Activated naive CD8-positive, alpha-beta T cell treated with anti-CD3 and anti-CD28 coated beads, Interleukin-2, amount 50 U/mL, for 24 hours (primary cell): Measurements from ENCODE around the gene CEP120.
"Not testable (repeated sequence)": the region's sequence is repeated elsewhere in the genome, so short reads cannot be mapped to it uniquely, and the experiment has no call there.

ENCODE experiments used
- ATAC-seq: fragments of 150-1000 bp; cut with Tn5 transposase; one replicate; pipeline ENCODE4 v1.10.0; 2021
- DNase-seq: peaks from one replicate; pipeline ENCODE4 v3.0.0; 2021
- H3K27ac Mint-ChIP-seq: one replicate; pipeline ENCODE4 v1.8.0; 2021; ENCODE audit warnings: mild to moderate bottlenecking, mixed read lengths
- H3K27me3 Mint-ChIP-seq: one replicate; pipeline ENCODE4 v1.8.0; 2021; ENCODE audit warnings: mixed read lengths
- H3K36me3 Mint-ChIP-seq: one replicate; pipeline ENCODE4 v1.8.0; 2021; ENCODE audit warnings: low read depth, mixed read lengths
- H3K4me1 Mint-ChIP-seq: one replicate; pipeline ENCODE4 v1.8.0; 2021; ENCODE audit warnings: mixed read lengths
- H3K4me3 Mint-ChIP-seq: one replicate; pipeline ENCODE4 v1.8.0; 2021; ENCODE audit warnings: mild to moderate bottlenecking, moderate library complexity, mixed read lengths
- H3K9me3 Mint-ChIP-seq: one replicate; pipeline ENCODE4 v1.8.0; 2021; ENCODE audit warnings: mixed read lengths

CEP120 gene

GRCh38 chr5:123423278-123424149 lies at the start of gene CEP120:
TSS of gene CEP120 (minus strand) at chr5:123423403. CDS start at chr5:123422998, 405 bp downstream.
- Mint-ChIP-seq H3K4me1 (peaks cover 34% of the 10 kb centered on the region), H3K9me3 (no peaks in the 10 kb centered on the region), H3K27me3 (no peaks in the 10 kb centered on the region), H3K27ac (no peak within 1 kb of the TSS), H3K36me3 (peaks cover 7% of the 10 kb centered on the region), H3K4me3 (no peak within 1 kb of the TSS)
- peak; percentile 95 for DNase-seq
- ATAC-seq, result peak; percentile 99

GRCh38 chr5:123472150-123472924 lies 49.1 kb upstream of the CEP120 start:
- peaks cover 16% of the 10 kb centered on the region for H3K9me3 Mint-ChIP-seq
- H3K27me3 Mint-ChIP-seq, result peaks cover 20% of the 10 kb centered on the region
- peaks cover 2% of the 10 kb centered on the region for H3K36me3 Mint-ChIP-seq
- no peak for DNase-seq
- H3K4me3 Mint-ChIP-seq, result no peak overlapping the region
- H3K4me1 Mint-ChIP-seq, result no peaks in the 10 kb centered on the region
- no peak for ATAC-seq
- no peak overlapping the region for H3K27ac Mint-ChIP-seq

- no peak overlapping the region for H3K4me3 Mint-ChIP-seq
- DNase-seq (no peak), ATAC-seq (no peak)
- H3K36me3 Mint-ChIP-seq, result peaks cover 2% of the 10 kb centered on the region
- H3K4me1 Mint-ChIP-seq, result no peaks in the 10 kb centered on the region
- no peak overlapping the region for H3K27ac Mint-ChIP-seq
- peaks cover 24% of the 10 kb centered on the region for H3K27me3 Mint-ChIP-seq
- H3K9me3 Mint-ChIP-seq, result peaks cover 21% of the 10 kb centered on the region
Observed at GRCh38 chr5:123471385-123471784, 48.2 kb upstream of the CEP120 start.

GRCh38 chr5:123466839-123467238 lies 43.6 kb upstream of the CEP120 start:
- not testable (repeated sequence) for H3K27ac Mint-ChIP-seq, H3K4me3 Mint-ChIP-seq, H3K36me3 Mint-ChIP-seq, H3K4me1 Mint-ChIP-seq, ATAC-seq, DNase-seq
- Mint-ChIP-seq H3K27me3 (peaks cover 21% of the 10 kb centered on the region), H3K9me3 (peaks cover 21% of the 10 kb centered on the region)

- Mint-ChIP-seq H3K4me1 (peaks cover 22% of the 10 kb centered on the region), H3K27ac (peak overlapping the region; percentile 87)
- DNase-seq, result peak; percentile 36
Observed at GRCh38 chr5:123460296-123460729, 37.1 kb upstream of the CEP120 start.

GRCh38 chr5:123458994-123459393 lies 35.8 kb upstream of the CEP120 start:
- H3K36me3 Mint-ChIP-seq, H3K27me3 Mint-ChIP-seq, DNase-seq, H3K9me3 Mint-ChIP-seq, ATAC-seq, H3K4me3 Mint-ChIP-seq, H3K27ac Mint-ChIP-seq: not testable (repeated sequence)
- peaks cover 25% of the 10 kb centered on the region for H3K4me1 Mint-ChIP-seq

More at GRCh38 chr5:123460296-123460729, 37.1 kb upstream of the CEP120 start:
- Mint-ChIP-seq H3K36me3 (no peaks in the 10 kb centered on the region), H3K27me3 (no peaks in the 10 kb centered on the region), H3K9me3 (no peaks in the 10 kb centered on the region), H3K4me3 (peak overlapping the region; percentile 18)
- peak; percentile 96 for ATAC-seq

- Mint-ChIP-seq H3K4me3 (no peak overlapping the region), H3K36me3 (no peaks in the 10 kb centered on the region), H3K27me3 (peaks cover 2% of the 10 kb centered on the region), H3K9me3 (no peaks in the 10 kb centered on the region), H3K4me1 (peaks cover 18% of the 10 kb centered on the region), H3K27ac (no peak overlapping the region)
- DNase-seq (no peak), ATAC-seq (no peak)
Observed at GRCh38 chr5:123456242-123456641, 33.0 kb upstream of the CEP120 start.

GRCh38 chr5:123455640-123456039 lies 32.4 kb upstream of the CEP120 start:
- Mint-ChIP-seq H3K9me3 (no peaks in the 10 kb centered on the region), H3K36me3 (no peaks in the 10 kb centered on the region), H3K27me3 (peaks cover 2% of the 10 kb centered on the region), H3K4me1 (peaks cover 12% of the 10 kb centered on the region), H3K4me3 (no peak overlapping the region), H3K27ac (no peak overlapping the region)
- DNase-seq (no peak), ATAC-seq (no peak)

GRCh38 chr5:123455095-123455494 lies 31.9 kb upstream of the CEP120 start:
- Mint-ChIP-seq H3K36me3 (no peaks in the 10 kb centered on the region), H3K9me3 (no peaks in the 10 kb centered on the region), H3K27ac (no peak overlapping the region), H3K4me3 (no peak overlapping the region), H3K4me1 (peaks cover 8% of the 10 kb centered on the region), H3K27me3 (peaks cover 2% of the 10 kb centered on the region)
- no peak for DNase-seq
- no peak for ATAC-seq

- no peak for ATAC-seq
- no peaks in the 10 kb centered on the region for H3K9me3 Mint-ChIP-seq
- no peak overlapping the region for H3K4me3 Mint-ChIP-seq
- H3K27me3 Mint-ChIP-seq, result peaks cover 2% of the 10 kb centered on the region
- H3K4me1 Mint-ChIP-seq, result peaks cover 4% of the 10 kb centered on the region
- H3K27ac Mint-ChIP-seq, result no peak overlapping the region
- DNase-seq, result no peak
- H3K36me3 Mint-ChIP-seq, result no peaks in the 10 kb centered on the region
Observed at GRCh38 chr5:123454259-123454911, 31.2 kb upstream of the CEP120 start.

GRCh38 chr5:123452401-123452800 lies 29.2 kb upstream of the CEP120 start:
- no peaks in the 10 kb centered on the region for H3K9me3 Mint-ChIP-seq
- ATAC-seq (no peak), DNase-seq (no peak)
- no peak overlapping the region for H3K4me3 Mint-ChIP-seq
- peaks cover 21% of the 10 kb centered on the region for H3K4me1 Mint-ChIP-seq
- H3K36me3 Mint-ChIP-seq, result no peaks in the 10 kb centered on the region
- no peak overlapping the region for H3K27ac Mint-ChIP-seq
- H3K27me3 Mint-ChIP-seq, result peaks cover 2% of the 10 kb centered on the region

GRCh38 chr5:123451047-123451446 lies 27.8 kb upstream of the CEP120 start:
- Mint-ChIP-seq H3K4me3 (no peak overlapping the region), H3K9me3 (no peaks in the 10 kb centered on the region), H3K27ac (no peak overlapping the region), H3K27me3 (peaks cover 2% of the 10 kb centered on the region), H3K36me3 (no peaks in the 10 kb centered on the region), H3K4me1 (peaks cover 21% of the 10 kb centered on the region)
- DNase-seq (no peak), ATAC-seq (no peak)

- peaks cover 21% of the 10 kb centered on the region for H3K4me1 Mint-ChIP-seq
- no peaks in the 10 kb centered on the region for H3K36me3 Mint-ChIP-seq
- peaks cover 6% of the 10 kb centered on the region for H3K27me3 Mint-ChIP-seq
- ATAC-seq, result no peak
- DNase-seq, result no peak
- H3K4me3 Mint-ChIP-seq, result no peak overlapping the region
- H3K9me3 Mint-ChIP-seq, result no peaks in the 10 kb centered on the region
- H3K27ac Mint-ChIP-seq, result no peak overlapping the region
Observed at GRCh38 chr5:123450640-123451039, 27.4 kb upstream of the CEP120 start.

- ATAC-seq (no peak), DNase-seq (no peak)
- Mint-ChIP-seq H3K27ac (no peak overlapping the region), H3K4me3 (no peak overlapping the region), H3K36me3 (no peaks in the 10 kb centered on the region), H3K9me3 (no peaks in the 10 kb centered on the region), H3K4me1 (peaks cover 21% of the 10 kb centered on the region), H3K27me3 (peaks cover 6% of the 10 kb centered on the region)
Observed at GRCh38 chr5:123450114-123450513, 26.9 kb upstream of the CEP120 start.
